GM18505 (cell line): ENCODE data around the gene SLC27A3.

Experiments
- ATAC-seq: cut with Tn5 transposase; IDR thresholded peaks from one replicate; pipeline ENCODE4 v1.9.1; 2021; ENCODE audit not compliant: unreplicated experiment
- POLR2A ChIP-seq: IDR thresholded peaks from 4 replicates; pipeline ENCODE4 v1.6.1; 2011; ENCODE audit warnings: borderline replicate concordance; ENCODE audit not compliant: insufficient read depth, insufficient read length; ENCODE audit errors: extremely low read depth

SLC27A3 gene

GRCh38 chr1:153805886-153806719, 30.9 kb downstream of the SLC27A3 start:
- peak; percentile 27 for ATAC-seq
- no peak for TF ChIP-seq POLR2A

GRCh38 chr1:153816283-153816889, 41.2 kb downstream of the SLC27A3 start:
- TF ChIP-seq POLR2A: no peak

GRCh38 chr1:153818876-153819275, 43.7 kb downstream of the SLC27A3 start:
- no peak for ATAC-seq
- TF ChIP-seq POLR2A: no peak

More at GRCh38 chr1:153816283-153816889, 41.2 kb downstream of the SLC27A3 start:
- no peak for ATAC-seq

GRCh38 chr1:153827168-153827964, 52.2 kb downstream of the SLC27A3 start:
- TF ChIP-seq POLR2A: no peak
- ATAC-seq: no peak
